Measurements from ENCODE around the gene LY9.

The LY9 gene

GRCh38 chr1:160801836-160802580 lies 6.0 kb downstream of the LY9 start:
- DNase-seq, result no peak

- DNase-seq, result no peak
Measured at GRCh38 chr1:160806109-160806665, 10.2 kb downstream of the LY9 start.

- DNase-seq, result no peak
Measured at GRCh38 chr1:160806784-160807183, 10.8 kb downstream of the LY9 start.

GRCh38 chr1:160807247-160807646 lies 11.3 kb downstream of the LY9 start:
- DNase-seq, result no peak

- DNase-seq, result no peak
Measured at GRCh38 chr1:160807738-160808137, 11.8 kb downstream of the LY9 start.

GRCh38 chr1:160808289-160808688 lies 12.3 kb downstream of the LY9 start:
- no peak for DNase-seq

- DNase-seq, result no peak
Measured at GRCh38 chr1:160810486-160810885, 14.5 kb downstream of the LY9 start.

GRCh38 chr1:160811147-160811546 lies 15.2 kb downstream of the LY9 start:
- no peak for DNase-seq

- no peak for DNase-seq
Measured at GRCh38 chr1:160813215-160813614, 17.2 kb downstream of the LY9 start.

GRCh38 chr1:160814316-160814715 lies 18.3 kb downstream of the LY9 start:
- no peak for DNase-seq

- no peak for DNase-seq
Measured at GRCh38 chr1:160814856-160815255, 18.9 kb downstream of the LY9 start.

GRCh38 chr1:160818207-160818937 lies 22.4 kb downstream of the LY9 start:
- DNase-seq, result no peak

- DNase-seq, result no peak
Measured at GRCh38 chr1:160819186-160819585, 23.2 kb downstream of the LY9 start.

- DNase-seq, result no peak
Measured at GRCh38 chr1:160821627-160822026, 25.7 kb downstream of the LY9 start.

- no peak for DNase-seq
Measured at GRCh38 chr1:160823296-160823695, 27.3 kb downstream of the LY9 start.

- DNase-seq, result no peak
Measured at GRCh38 chr1:160826546-160826945, 30.6 kb downstream of the LY9 start.

- DNase-seq, result peak; percentile 82 to 92 (median 90)
Measured at GRCh38 chr1:160827418-160827817, 31.4 kb downstream of the LY9 start.

- no peak for DNase-seq
Measured at GRCh38 chr1:160829766-160830165, 33.8 kb downstream of the LY9 start.

- DNase-seq, result peak; percentile 69 to 84 (median 76)
Measured at GRCh38 chr1:160830321-160831153, 34.6 kb downstream of the LY9 start.

GRCh38 chr1:160834945-160835565 lies 39.1 kb downstream of the LY9 start:
- peak; percentile 73 to 92 (median 74) for DNase-seq

- DNase-seq, result peak in 1 of 4 experiments; percentile 10
Measured at GRCh38 chr1:160835751-160836150, 39.8 kb downstream of the LY9 start.

- DNase-seq, result peak; percentile 40 to 67 (median 60)
Measured at GRCh38 chr1:160836561-160836960, 40.6 kb downstream of the LY9 start.

All from suppressor macrophage (primary cell).